ENCODE results near the gene SLC26A2. TPM values are rescaled to one million over a fixed set of nuclear protein-coding genes. Genes with fewer than 3 reads are reported as not detected.

Gene SLC26A2
- total RNA-seq, 4 donors from 2014 or later = 10.1 to 13.6 (median 12.8) TPM

- Histone ChIP-seq H3K4me1 (peaks cover 0 to 7% of the 10 kb centered on the region in 2 donors), H3K27ac (no peak overlapping the region), H3K36me3 (peaks cover 66 to 70% of the 10 kb centered on the region in 2 donors), H3K9me3 (no peaks in the 10 kb centered on the region), H3K27me3 (no peaks in the 10 kb centered on the region), H3K4me3 (replicated peaks in 1 of 3) (no peak overlapping the region)
- no peak for DNase-seq
- intact Hi-C loops (cut with DNase I) = no loop called here
- TF ChIP-seq POLR2A (IDR thresholded peaks at IDR 0.05) = no peak
- TF ChIP-seq, protein P1, sequence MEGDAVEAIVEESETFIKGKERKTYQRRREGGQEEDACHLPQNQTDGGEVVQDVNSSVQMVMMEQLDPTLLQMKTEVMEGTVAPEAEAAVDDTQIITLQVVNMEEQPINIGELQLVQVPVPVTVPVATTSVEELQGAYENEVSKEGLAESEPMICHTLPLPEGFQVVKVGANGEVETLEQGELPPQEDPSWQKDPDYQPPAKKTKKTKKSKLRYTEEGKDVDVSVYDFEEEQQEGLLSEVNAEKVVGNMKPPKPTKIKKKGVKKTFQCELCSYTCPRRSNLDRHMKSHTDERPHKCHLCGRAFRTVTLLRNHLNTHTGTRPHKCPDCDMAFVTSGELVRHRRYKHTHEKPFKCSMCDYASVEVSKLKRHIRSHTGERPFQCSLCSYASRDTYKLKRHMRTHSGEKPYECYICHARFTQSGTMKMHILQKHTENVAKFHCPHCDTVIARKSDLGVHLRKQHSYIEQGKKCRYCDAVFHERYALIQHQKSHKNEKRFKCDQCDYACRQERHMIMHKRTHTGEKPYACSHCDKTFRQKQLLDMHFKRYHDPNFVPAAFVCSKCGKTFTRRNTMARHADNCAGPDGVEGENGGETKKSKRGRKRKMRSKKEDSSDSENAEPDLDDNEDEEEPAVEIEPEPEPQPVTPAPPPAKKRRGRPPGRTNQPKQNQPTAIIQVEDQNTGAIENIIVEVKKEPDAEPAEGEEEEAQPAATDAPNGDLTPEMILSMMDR (IDR thresholded peaks at IDR 0.05) = no peak
- WGBS, 2 donors = 95% methylated on average over 4 of the region's 4 CpGs
These were observed 72.8 kb downstream of the SLC26A2 start for GRCh38 chr5:150033334-150033733.

DNA sequence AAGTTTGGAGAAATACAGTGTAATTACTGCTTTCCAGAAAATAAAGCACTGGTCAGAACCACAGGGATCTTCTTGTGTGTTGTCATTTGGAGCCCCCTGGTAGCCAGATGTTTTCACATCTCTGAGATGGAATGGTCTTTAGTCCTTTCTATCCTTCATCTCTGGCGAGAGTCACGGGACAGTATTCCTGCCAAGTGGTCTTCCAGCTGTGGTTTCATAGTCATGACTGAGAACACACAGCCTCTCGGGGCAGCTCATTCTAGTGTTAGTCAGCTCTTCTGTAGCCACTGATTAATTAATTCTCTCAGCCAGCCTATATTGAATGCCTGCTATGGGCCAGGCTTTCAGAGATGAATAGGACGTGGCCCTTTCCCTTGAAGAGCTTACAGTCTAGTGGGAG, 74.1 kb downstream of the SLC26A2 start:
- peaks cover 65 to 82% of the 10 kb centered on the region in 2 donors for H3K36me3 ChIP-seq
- no peak overlapping the region for H3K4me3 ChIP-seq (replicated peaks in 1 of 3)
- no peaks in the 10 kb centered on the region for H3K9me3 ChIP-seq
- no peak for DNase-seq
- TF ChIP-seq POLR2A (IDR thresholded peaks at IDR 0.05) = no peak
- TF ChIP-seq, protein P1 (IDR thresholded peaks at IDR 0.05) = no peak
- H3K27ac ChIP-seq = no peak overlapping the region
- H3K4me1 ChIP-seq = peaks cover 0 to 7% of the 10 kb centered on the region in 2 donors
- intact Hi-C loops (cut with DNase I) = no loop called here
- WGBS, 2 donors = 91 to 92% methylated on average over 4 of the region's 4 CpGs
- no peaks in the 10 kb centered on the region for H3K27me3 ChIP-seq

DNA sequence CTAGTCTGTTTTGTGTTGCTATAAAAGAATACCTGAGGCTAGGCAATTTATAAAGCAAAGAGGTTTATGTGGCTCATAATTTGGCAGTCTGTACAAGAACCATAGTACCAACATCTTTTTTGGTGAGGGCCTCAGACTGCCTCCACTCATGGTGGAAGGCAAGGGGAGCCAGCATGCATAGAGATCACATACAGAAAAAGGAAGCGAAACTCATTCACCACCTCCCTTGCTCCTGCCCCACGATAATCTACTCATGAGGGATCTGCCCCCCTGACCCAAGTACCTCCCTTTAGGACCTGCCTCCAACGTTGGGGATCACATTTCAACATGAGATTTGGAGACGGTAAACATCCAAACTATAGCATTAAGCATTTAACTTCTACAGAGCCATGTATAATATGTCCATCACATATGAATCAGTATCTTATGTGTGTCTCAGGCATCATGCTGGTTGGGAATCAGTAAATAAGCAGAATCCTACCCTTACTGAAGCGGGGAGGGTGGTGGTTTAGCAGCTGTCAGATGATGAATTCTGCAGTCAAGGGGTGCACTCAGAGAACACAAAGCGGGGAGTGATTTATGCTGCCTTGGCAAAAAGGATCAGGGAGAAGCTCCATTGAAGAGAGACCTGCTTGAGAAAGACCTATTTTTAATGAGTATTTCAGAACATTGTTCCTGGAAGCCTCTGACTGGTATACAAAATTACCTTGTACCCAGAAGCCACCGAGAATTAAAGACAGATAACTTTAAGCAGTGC, 74.8 kb downstream of the SLC26A2 start:
- Histone ChIP-seq H3K27me3 (no peaks in the 10 kb centered on the region), H3K4me3 (replicated peaks in 1 of 3) (no peak overlapping the region), H3K9me3 (no peaks in the 10 kb centered on the region), H3K4me1 (peaks cover 0 to 7% of the 10 kb centered on the region in 2 donors), H3K36me3 (peaks cover 60 to 86% of the 10 kb centered on the region in 2 donors), H3K27ac (no peak overlapping the region)
- DNase-seq = no peak
- intact Hi-C loops (cut with DNase I) = no loop called here
- WGBS, 2 donors = 80 to 84% methylated on average over 7 of the region's 7 CpGs
- no peak for TF ChIP-seq POLR2A (IDR thresholded peaks at IDR 0.05)
- TF ChIP-seq, protein P1 (IDR thresholded peaks at IDR 0.05) = no peak

- Histone ChIP-seq H3K27ac (no peak overlapping the region), H3K4me1 (peaks cover 0 to 7% of the 10 kb centered on the region in 2 donors), H3K9me3 (no peaks in the 10 kb centered on the region), H3K27me3 (no peaks in the 10 kb centered on the region), H3K36me3 (peaks cover 62 to 87% of the 10 kb centered on the region in 2 donors), H3K4me3 (replicated peaks in 1 of 3) (no peak overlapping the region)
- no peak for TF ChIP-seq POLR2A (IDR thresholded peaks at IDR 0.05)
- TF ChIP-seq, protein P1 (IDR thresholded peaks at IDR 0.05) = no peak
- intact Hi-C loops (cut with DNase I) = no loop called here
- no peak for DNase-seq
- WGBS, 2 donors = 87 to 88% methylated on average over 9 of the region's 9 CpGs
These were observed 76.0 kb downstream of the SLC26A2 start for GRCh38 chr5:150036513-150036912.

Small RNA genes within 50 kb of the gene (small RNA-seq; reads per million reads assigned to genes)
- not detected for gene RF00019

Other genes with a start within 250 kb of the SLC26A2 start
- 1 to 10 TPM in 1 of 4 donors, under 1 TPM in 3; 0.63 to 1.3 (median 0.89) TPM for gene PPARGC1B, start 230.4 kb upstream of the SLC26A2 start, total RNA-seq
- not detected for gene PDE6A, start 16.0 kb upstream of the SLC26A2 start, total RNA-seq
- gene TIGD6, start 39.9 kb downstream of the SLC26A2 start, total RNA-seq = 1 to 10 TPM; 6.4 to 7.9 (median 6.7) TPM
- 10 to 100 TPM; 35.5 to 70.2 (median 41.1) TPM for gene HMGXB3, start 40.0 kb downstream of the SLC26A2 start, total RNA-seq
- gene CSF1R, start 125.8 kb downstream of the SLC26A2 start, total RNA-seq = 10 to 100 TPM in 3 of 4 donors, 1 to 10 TPM in 1; 9.1 to 14.1 (median 11.4) TPM
- 100 to 1,000 TPM in 2 of 4 donors, 10 to 100 TPM in 2; 47.3 to 108 (median 84.8) TPM for gene PDGFRB, start 195.1 kb downstream of the SLC26A2 start, total RNA-seq
- not detected for gene CDX1, start 206.0 kb downstream of the SLC26A2 start, total RNA-seq
- not detected for gene SLC6A7, start 229.3 kb downstream of the SLC26A2 start, total RNA-seq

Measured in thyroid gland (tissue), 4 donors.